LNCAP (cell line): ENCODE results near the gene PLXNB2.
A peak's percentile ranks its signal among the peaks of the same experiment; 100 is the strongest.

Experiments used
- CTCF ChIP-seq: fragments of 450-650 bp; IDR thresholded peaks from 2 replicates; pipeline ENCODE4 v1.5.1; 2017; ENCODE audit warnings: mild to moderate bottlenecking

Gene PLXNB2

GRCh38 chr22:50238755-50239154 lies 68.7 kb downstream of the PLXNB2 start:
- TF ChIP-seq CTCF = no peak

- peak; percentile 75 for TF ChIP-seq CTCF
Observed at GRCh38 chr22:50236731-50237409, 70.6 kb downstream of the PLXNB2 start.

- no peak for TF ChIP-seq CTCF
Observed at GRCh38 chr22:50233223-50233622, 74.2 kb downstream of the PLXNB2 start.

- TF ChIP-seq CTCF = no peak
Observed at GRCh38 chr22:50232481-50233151, 74.8 kb downstream of the PLXNB2 start.

- TF ChIP-seq CTCF = no peak
Observed at GRCh38 chr22:50229370-50229769, 78.1 kb downstream of the PLXNB2 start.

- TF ChIP-seq CTCF = no peak
Observed at GRCh38 chr22:50228366-50228765, 79.1 kb downstream of the PLXNB2 start.

- no peak for TF ChIP-seq CTCF
Observed at GRCh38 chr22:50227579-50228215, 79.7 kb downstream of the PLXNB2 start.
